ENCODE data around the gene P4HA3. TPM values are rescaled to one million over a fixed set of nuclear protein-coding genes. Genes with fewer than 3 reads are reported as not detected.

Gene P4HA3
- total RNA-seq, 1 experiment from 2014 or later, result 0.91 TPM

- Histone ChIP-seq H3K4me2 (ENCODE audit: low read length) (no peak overlapping the region), H3K9me2 (ENCODE audit: insufficient read depth) (no peaks in the 10 kb centered on the region), H3K27ac (ENCODE audit: low read depth, low read length) (no peak overlapping the region), H3K9me3 (ENCODE audit: control insufficient read depth in 1 of 2, insufficient read depth in 1 of 2, low read depth in 1 of 2, low read length in 2 of 2) (no peaks in the 10 kb centered on the region), H3K79me2 (ENCODE audit: insufficient read depth, low read length) (no peaks in the 10 kb centered on the region), H3K36me3 (ENCODE audit: control insufficient read depth in 1 of 2, insufficient read depth in 2 of 2, low read length in 2 of 2) (peaks cover 34 to 40% of the 10 kb centered on the region in 2 experiments), H2AFZ (ENCODE audit: low read depth, low read length, poor library complexity, severe bottlenecking) (no peak overlapping the region), H3K4me1 (ENCODE audit: control insufficient read depth in 1 of 2, insufficient read depth in 2 of 2, low read length in 2 of 2) (no peaks in the 10 kb centered on the region), H3K9ac (ENCODE audit: low read length) (no peak overlapping the region), H4K20me1 (ENCODE audit: insufficient read depth) (no peaks in the 10 kb centered on the region), H3K27me3 (ENCODE audit: insufficient read depth, low read length) (no peaks in the 10 kb centered on the region), H3K4me3 (replicated peaks in 1 of 2; ENCODE audit: low read depth in 1 of 2, low read length in 2 of 2) (no peak overlapping the region)
- BruUV-seq (replicated peaks), result no TSS peak
- POLR2A ChIA-PET, result no interaction called here
- RAD21 ChIA-PET (ENCODE audit: low non-redundant PET in 1 of 2, low total read pairs in 2 of 2, uncharacterized antibody in 2 of 2, unreplicated experiment in 2 of 2), result no interaction called here
- CTCF ChIA-PET, result no interaction called here
- ATAC-seq, result no peak
- DNase-seq (ENCODE audit: low read depth, low spot score), result no peak
- TF ChIP-seq CTCF (IDR thresholded peaks at IDR 0.05 in 2 of 3, conservative IDR thresholded peaks at IDR 0.05 in 1 of 3; ENCODE audit: borderline replicate concordance in 1 of 3, insufficient read depth in 1 of 3, low read depth in 2 of 3, low read length in 2 of 3) (no peak), TCF7L2 (IDR thresholded peaks at IDR 0.05; ENCODE audit: borderline replicate concordance, extremely low read depth, insufficient read depth, insufficient read length) (no peak), CBX3 (IDR thresholded peaks at IDR 0.05; ENCODE audit: low read depth) (no peak), EZH2 (IDR thresholded peaks at IDR 0.05) (no peak), YY1 (IDR thresholded peaks at IDR 0.05; ENCODE audit: extremely low read depth, insufficient replicate concordance, low read depth, low read length) (no peak), JUND (IDR thresholded peaks at IDR 0.05) (no peak), ZFX (IDR thresholded peaks at IDR 0.05) (no peak), ZNF274 (IDR thresholded peaks at IDR 0.05; ENCODE audit: low read depth, low read length) (no peak), POLR2A (IDR thresholded peaks at IDR 0.05; ENCODE audit: borderline replicate concordance, extremely low read depth, insufficient read depth, insufficient read length) (no peak), ELF1 (IDR thresholded peaks at IDR 0.05; ENCODE audit: borderline replicate concordance, low read depth) (no peak), CEBPB (IDR thresholded peaks at IDR 0.05; ENCODE audit: low read depth) (no peak), ZBTB33 (IDR thresholded peaks at IDR 0.05; ENCODE audit: extremely low read depth, insufficient replicate concordance, low read length) (no peak), REST (IDR thresholded peaks at IDR 0.05; ENCODE audit: low read depth) (no peak), RAD21 (IDR thresholded peaks at IDR 0.05; ENCODE audit: low read depth) (no peak), EZH2phosphoT487 (IDR thresholded peaks at IDR 0.05; ENCODE audit: borderline replicate concordance) (no peak)
- TF ChIP-seq, protein P1, sequence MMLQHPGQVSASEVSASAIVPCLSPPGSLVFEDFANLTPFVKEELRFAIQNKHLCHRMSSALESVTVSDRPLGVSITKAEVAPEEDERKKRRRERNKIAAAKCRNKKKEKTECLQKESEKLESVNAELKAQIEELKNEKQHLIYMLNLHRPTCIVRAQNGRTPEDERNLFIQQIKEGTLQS (IDR thresholded peaks at IDR 0.05), result no peak
- intact Hi-C loops (cut with micrococcal nuclease), result no loop called here
These were observed 76.3 kb downstream of the P4HA3 start for GRCh38 chr11:74235121-74235520.
